Osteoblast (primary cell): Measurements from ENCODE around the gene ASNSD1. TPM values are rescaled to one million over a fixed set of nuclear protein-coding genes. Genes with fewer than 3 reads are reported as not detected.
A peak's percentile ranks its signal among the peaks of the same experiment; 100 is the strongest.

ENCODE experiments used
- DNase-seq: peaks from one replicate; pipeline ENCODE4 v3.0.0; 2011; ENCODE audit warnings: low spot score, mixed read lengths; ENCODE audit not compliant: insufficient read length; ENCODE audit errors: missing footprints
- H2AFZ ChIP-seq: 2 replicates; pipeline ENCODE4 v1.6.0; 2011; ENCODE audit warnings: mild to moderate bottlenecking, low read length
- H3K27ac ChIP-seq: 2 replicates; pipeline ENCODE4 v1.5.1; 2011; ENCODE audit warnings: mild to moderate bottlenecking, low read depth, low read length, moderate library complexity
- H3K27me3 ChIP-seq: 2 replicates; pipeline ENCODE4 v1.6.0; 2012; ENCODE audit warnings: mild to moderate bottlenecking, control low read depth, inconsistent platforms, low read length, moderate library complexity; ENCODE audit not compliant: insufficient read depth
- H3K36me3 ChIP-seq: 2 replicates; pipeline ENCODE4 v1.5.1; 2011; ENCODE audit warnings: mild to moderate bottlenecking, low read length, control low read depth, moderate library complexity; ENCODE audit not compliant: insufficient read depth
- H3K4me1 ChIP-seq: 2 replicates; pipeline ENCODE4 v1.5.1; 2011; ENCODE audit warnings: mild to moderate bottlenecking, low read length, control low read depth, moderate library complexity; ENCODE audit not compliant: insufficient read depth
- H3K4me2 ChIP-seq: 2 replicates; pipeline ENCODE4 v1.6.0; 2011; ENCODE audit warnings: mild to moderate bottlenecking, low read length; ENCODE audit not compliant: insufficient read depth
- H3K4me3 ChIP-seq: fragments of 200-600 bp; sonication (generic); 3 replicates; pipeline ENCODE4 v1.5.1; 2012; ENCODE audit warnings: mild to moderate bottlenecking, low read length, inconsistent platforms; ENCODE audit not compliant: insufficient read depth
- H3K79me2 ChIP-seq: 2 replicates; pipeline ENCODE4 v1.6.0; 2012; ENCODE audit warnings: mild to moderate bottlenecking, low read length, control low read depth, inconsistent platforms; ENCODE audit not compliant: insufficient read depth
- H3K9me3 ChIP-seq: 2 replicates; pipeline ENCODE4 v1.5.1; 2011; ENCODE audit warnings: low read depth, low read length, control low read depth
- H4K20me1 ChIP-seq: 2 replicates; pipeline ENCODE4 v1.6.0; 2012; ENCODE audit warnings: mild to moderate bottlenecking, low read length, control low read depth; ENCODE audit not compliant: insufficient read depth
- total RNA-seq: library from RNA; depleted of rRNA; stranded (reverse); fragments of >200 nt; gene quantifications from 2 replicates; pipeline ENCODE4 v1.2.3, GENCODE V29; 2012
- TF ChIP-seq, protein P1 (sequence below): IDR thresholded peaks from 2 replicates; pipeline ENCODE4 v1.5.1; 2011; ENCODE audit warnings: mild to moderate bottlenecking, low read depth, low read length, moderate library complexity; ENCODE audit errors: extremely low read depth

ASNSD1 gene
- total RNA-seq, 1 donor = 81.8 TPM

DNA sequence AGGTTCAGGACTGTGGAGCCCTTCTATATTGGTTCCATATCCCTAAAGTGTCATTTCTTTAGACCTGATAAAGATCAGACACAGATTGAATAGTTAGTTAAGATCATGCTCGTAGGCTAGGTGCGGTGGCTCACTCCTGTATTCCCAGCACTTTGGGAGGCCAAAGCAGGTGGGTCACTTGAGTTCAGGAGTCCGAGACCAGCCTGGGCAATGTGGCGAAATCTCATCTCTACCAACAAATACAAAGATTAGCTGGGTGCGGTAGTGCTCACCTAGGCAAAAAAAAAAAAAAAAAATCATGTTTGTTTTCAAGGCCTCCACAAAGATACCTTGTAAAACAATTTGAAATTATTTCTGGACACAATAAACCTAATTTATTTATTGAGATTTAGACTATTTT, 8.7 kb downstream of the ASNSD1 start:
- TF ChIP-seq, protein P1, sequence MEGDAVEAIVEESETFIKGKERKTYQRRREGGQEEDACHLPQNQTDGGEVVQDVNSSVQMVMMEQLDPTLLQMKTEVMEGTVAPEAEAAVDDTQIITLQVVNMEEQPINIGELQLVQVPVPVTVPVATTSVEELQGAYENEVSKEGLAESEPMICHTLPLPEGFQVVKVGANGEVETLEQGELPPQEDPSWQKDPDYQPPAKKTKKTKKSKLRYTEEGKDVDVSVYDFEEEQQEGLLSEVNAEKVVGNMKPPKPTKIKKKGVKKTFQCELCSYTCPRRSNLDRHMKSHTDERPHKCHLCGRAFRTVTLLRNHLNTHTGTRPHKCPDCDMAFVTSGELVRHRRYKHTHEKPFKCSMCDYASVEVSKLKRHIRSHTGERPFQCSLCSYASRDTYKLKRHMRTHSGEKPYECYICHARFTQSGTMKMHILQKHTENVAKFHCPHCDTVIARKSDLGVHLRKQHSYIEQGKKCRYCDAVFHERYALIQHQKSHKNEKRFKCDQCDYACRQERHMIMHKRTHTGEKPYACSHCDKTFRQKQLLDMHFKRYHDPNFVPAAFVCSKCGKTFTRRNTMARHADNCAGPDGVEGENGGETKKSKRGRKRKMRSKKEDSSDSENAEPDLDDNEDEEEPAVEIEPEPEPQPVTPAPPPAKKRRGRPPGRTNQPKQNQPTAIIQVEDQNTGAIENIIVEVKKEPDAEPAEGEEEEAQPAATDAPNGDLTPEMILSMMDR = no peak
- Histone ChIP-seq H3K27me3 (no peaks in the 10 kb centered on the region), H4K20me1 (no peaks in the 10 kb centered on the region), H3K4me1 (peaks cover 11% of the 10 kb centered on the region), H2AFZ (no peak overlapping the region), H3K36me3 (peaks cover 42% of the 10 kb centered on the region), H3K27ac (no peak overlapping the region), H3K4me3 (no peak overlapping the region), H3K79me2 (peaks cover 11% of the 10 kb centered on the region), H3K4me2 (no peak overlapping the region), H3K9me3 (no peaks in the 10 kb centered on the region)
- no peak for DNase-seq

DNA sequence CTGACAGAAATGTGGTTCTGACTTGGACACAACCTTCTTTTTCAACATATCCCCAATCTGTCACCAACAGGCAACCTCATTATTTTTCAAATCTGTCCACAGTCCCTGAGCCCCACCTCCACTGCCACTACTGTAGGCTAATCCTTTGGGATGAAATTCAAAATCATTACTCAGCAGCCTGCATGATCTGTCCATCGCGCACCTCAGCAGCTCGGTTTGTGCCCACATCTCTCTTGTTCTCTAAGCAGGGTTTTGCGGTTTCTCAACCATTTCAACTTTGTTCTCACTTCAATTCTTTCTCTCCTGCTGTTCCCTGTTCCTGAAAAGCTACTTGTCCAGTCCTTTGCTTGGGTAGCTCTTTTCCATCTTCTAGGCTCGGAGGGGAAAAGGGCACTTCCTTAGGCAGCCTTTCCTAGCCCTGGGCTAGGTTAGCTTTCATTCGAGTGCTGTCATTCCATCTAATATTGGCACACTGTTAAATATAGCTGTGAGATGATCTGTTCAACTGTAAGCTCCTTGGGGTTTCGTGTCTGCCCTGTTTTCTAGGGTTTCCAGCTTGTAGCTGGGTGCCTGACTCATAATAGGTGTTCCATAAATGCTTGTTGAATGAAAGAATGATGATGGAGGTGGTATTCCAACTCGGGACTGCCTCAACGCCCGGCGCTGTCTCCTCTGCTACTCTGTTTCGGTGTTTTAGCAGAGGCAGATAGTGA, 12.6 kb downstream of the ASNSD1 start:
- Histone ChIP-seq H3K27me3 (no peaks in the 10 kb centered on the region), H3K79me2 (peaks cover 21% of the 10 kb centered on the region), H3K4me2 (peak overlapping the region; percentile 89), H3K27ac (peak overlapping the region; percentile 82), H2AFZ (peak overlapping the region; percentile 97), H4K20me1 (no peaks in the 10 kb centered on the region), H3K9me3 (no peaks in the 10 kb centered on the region), H3K36me3 (peaks cover 15% of the 10 kb centered on the region), H3K4me1 (peaks cover 21% of the 10 kb centered on the region), H3K4me3 (peak overlapping the region; percentile 76)
- peak; percentile 32 for DNase-seq
- TF ChIP-seq, protein P1 = no peak

DNA sequence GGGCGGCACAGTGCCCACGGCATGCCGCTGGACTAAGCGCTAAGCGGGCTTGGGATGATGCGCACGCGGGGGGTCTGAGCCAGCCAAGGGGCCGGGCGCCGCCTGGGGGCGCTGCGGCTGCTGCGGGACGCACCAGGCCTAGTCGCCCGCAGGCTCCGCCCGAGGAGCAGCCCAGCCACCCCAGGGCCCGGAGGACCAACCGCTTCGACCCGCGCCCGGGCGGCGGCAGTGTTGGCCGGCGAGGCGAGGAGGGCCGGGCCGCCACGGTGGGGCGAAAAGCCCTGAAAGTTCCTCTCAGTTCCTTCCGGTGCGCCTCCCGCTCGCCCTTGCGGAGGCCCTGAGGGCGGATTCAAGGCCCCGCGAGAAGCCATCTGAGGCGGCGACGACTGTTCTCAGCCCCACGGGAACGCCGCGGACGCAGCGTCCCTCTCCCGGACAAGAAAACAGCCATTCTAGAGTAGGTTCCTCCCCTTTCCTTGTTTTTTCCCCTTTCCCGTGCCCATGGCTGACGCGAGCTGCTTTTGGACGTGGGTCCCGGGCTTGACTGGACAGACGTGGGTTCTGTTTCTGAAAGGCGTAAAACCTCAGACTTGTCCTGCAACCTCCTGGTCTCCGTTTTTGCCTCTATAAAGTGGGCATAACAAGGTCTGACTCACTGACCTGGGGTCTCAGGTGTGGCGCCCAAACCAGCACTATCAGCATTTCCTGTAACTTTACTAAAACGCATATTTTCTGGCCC, 13.3 kb downstream of the ASNSD1 start, which contains the start of gene ANKAR:
Gene ANKAR (plus strand): TSS at position 297 of the 739 bp plus-strand sequence. CDS start 1,821 bp downstream, outside the sequence.
- TF ChIP-seq, protein P1 = peak; percentile 78
- Histone ChIP-seq H4K20me1 (no peaks in the 10 kb centered on the region), H2AFZ (peak within 1 kb of the TSS; percentile 98), H3K4me2 (peak within 1 kb of the TSS; percentile 89), H3K4me1 (peaks cover 21% of the 10 kb centered on the region), H3K27me3 (no peaks in the 10 kb centered on the region), H3K36me3 (peaks cover 15% of the 10 kb centered on the region), H3K9me3 (no peaks in the 10 kb centered on the region), H3K4me3 (peak within 1 kb of the TSS; percentile 76), H3K79me2 (peaks cover 26% of the 10 kb centered on the region), H3K27ac (peak within 1 kb of the TSS; percentile 82)
- peak; percentile 97 for DNase-seq

DNA sequence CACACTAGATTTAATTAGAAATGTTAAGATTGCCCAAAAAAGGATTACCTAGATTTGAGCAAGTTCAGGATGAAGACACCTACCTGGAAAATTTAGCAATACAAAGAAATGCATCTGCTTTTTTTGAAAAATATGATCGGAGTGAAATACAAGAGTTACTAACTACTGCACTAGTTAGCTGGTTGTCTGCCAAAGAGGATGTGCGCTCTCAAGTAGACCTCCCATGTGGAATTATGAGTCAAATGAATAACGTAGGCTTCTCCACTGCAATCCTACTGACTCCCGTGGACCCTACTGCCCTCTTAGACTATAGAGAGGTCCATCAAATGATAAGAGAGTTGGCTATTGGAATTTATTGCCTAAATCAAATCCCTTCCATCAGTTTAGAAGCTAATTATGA, 15.2 kb downstream of the ASNSD1 start:
- peaks cover 21% of the 10 kb centered on the region for H3K4me1 ChIP-seq
- H2AFZ ChIP-seq = no peak overlapping the region
- H3K36me3 ChIP-seq = peaks cover 2% of the 10 kb centered on the region
- H3K4me3 ChIP-seq = no peak overlapping the region
- DNase-seq = peak; percentile 81
- H3K4me2 ChIP-seq = peak overlapping the region; percentile 16
- H3K9me3 ChIP-seq = no peaks in the 10 kb centered on the region
- no peaks in the 10 kb centered on the region for H3K27me3 ChIP-seq
- H3K27ac ChIP-seq = no peak overlapping the region
- peaks cover 35% of the 10 kb centered on the region for H3K79me2 ChIP-seq
- no peaks in the 10 kb centered on the region for H4K20me1 ChIP-seq
- TF ChIP-seq, protein P1 = no peak
